NT2/D1 (cell line): ENCODE measurements around the gene TBPL1.

Source experiments
- DNase-seq: peaks from one replicate; pipeline ENCODE4 v3.0.0-alpha.2; 2011; ENCODE audit warnings: low read depth, low spot score
- H3K27me3 ChIP-seq: 2 replicates; pipeline ENCODE4 v1.6.0; 2011; ENCODE audit warnings: mild to moderate bottlenecking; ENCODE audit not compliant: insufficient read length, insufficient read depth
- H3K36me3 ChIP-seq: 2 replicates; pipeline ENCODE4 v1.6.1; 2011; ENCODE audit warnings: mild to moderate bottlenecking, low read length, mixed read lengths; ENCODE audit not compliant: insufficient read depth, insufficient read length
- H3K4me1 ChIP-seq: 2 replicates; pipeline ENCODE4 v1.5.1; 2011; ENCODE audit not compliant: insufficient read depth, insufficient read length
- H3K4me3 ChIP-seq: 2 replicates; pipeline ENCODE4 v1.5.1; 2011; ENCODE audit warnings: low read depth; ENCODE audit not compliant: insufficient read length
- H3K9ac ChIP-seq: 2 replicates; pipeline ENCODE4 v1.6.0; 2011; ENCODE audit warnings: low read depth; ENCODE audit not compliant: insufficient read length
- H3K9me3 ChIP-seq: 2 replicates; pipeline ENCODE4 v1.5.1; 2011; ENCODE audit warnings: mild to moderate bottlenecking, low read length; ENCODE audit not compliant: insufficient read depth
- SUZ12 ChIP-seq: IDR thresholded peaks from 2 replicates; pipeline ENCODE4 v1.6.1; 2011; ENCODE audit not compliant: insufficient read length, insufficient read depth; ENCODE audit errors: extremely low read depth
- YY1 ChIP-seq: IDR thresholded peaks from 2 replicates; pipeline ENCODE4 v1.6.1; 2011; ENCODE audit not compliant: insufficient read length, insufficient read depth
- ZNF274 ChIP-seq: IDR thresholded peaks from 2 replicates; pipeline ENCODE4 v1.6.1; 2011; ENCODE audit warnings: mild to moderate bottlenecking, low read depth, low read length

The TBPL1 gene

DNA sequence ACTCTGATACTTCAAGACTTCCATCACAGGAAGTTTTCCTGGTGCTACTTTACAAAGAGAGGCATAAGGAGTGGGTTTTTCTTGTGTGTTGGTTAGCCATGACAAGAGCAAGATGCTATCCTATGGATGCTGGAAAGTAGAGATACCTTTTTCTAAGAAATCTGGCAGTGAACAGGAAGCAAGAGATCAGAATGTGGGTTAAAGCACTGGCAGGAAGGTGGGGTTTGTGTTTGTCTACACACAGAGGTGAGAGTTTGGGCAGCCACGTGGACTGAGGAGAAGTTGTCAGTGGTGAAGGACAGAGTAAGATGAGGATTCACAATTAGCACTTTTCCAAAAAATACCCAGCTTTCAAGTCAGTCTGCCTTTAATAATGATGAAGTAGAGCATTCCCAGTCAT, 81.5 kb downstream of the TBPL1 start:
- DNase-seq: no peak
- Histone ChIP-seq H3K9me3 (no peaks in the 10 kb centered on the region), H3K36me3 (no peaks in the 10 kb centered on the region), H3K27me3 (no peaks in the 10 kb centered on the region), H3K4me3 (no peak overlapping the region), H3K4me1 (no peaks in the 10 kb centered on the region), H3K9ac (no peak overlapping the region)
- TF ChIP-seq ZNF274 (no peak), SUZ12 (no peak)

DNA sequence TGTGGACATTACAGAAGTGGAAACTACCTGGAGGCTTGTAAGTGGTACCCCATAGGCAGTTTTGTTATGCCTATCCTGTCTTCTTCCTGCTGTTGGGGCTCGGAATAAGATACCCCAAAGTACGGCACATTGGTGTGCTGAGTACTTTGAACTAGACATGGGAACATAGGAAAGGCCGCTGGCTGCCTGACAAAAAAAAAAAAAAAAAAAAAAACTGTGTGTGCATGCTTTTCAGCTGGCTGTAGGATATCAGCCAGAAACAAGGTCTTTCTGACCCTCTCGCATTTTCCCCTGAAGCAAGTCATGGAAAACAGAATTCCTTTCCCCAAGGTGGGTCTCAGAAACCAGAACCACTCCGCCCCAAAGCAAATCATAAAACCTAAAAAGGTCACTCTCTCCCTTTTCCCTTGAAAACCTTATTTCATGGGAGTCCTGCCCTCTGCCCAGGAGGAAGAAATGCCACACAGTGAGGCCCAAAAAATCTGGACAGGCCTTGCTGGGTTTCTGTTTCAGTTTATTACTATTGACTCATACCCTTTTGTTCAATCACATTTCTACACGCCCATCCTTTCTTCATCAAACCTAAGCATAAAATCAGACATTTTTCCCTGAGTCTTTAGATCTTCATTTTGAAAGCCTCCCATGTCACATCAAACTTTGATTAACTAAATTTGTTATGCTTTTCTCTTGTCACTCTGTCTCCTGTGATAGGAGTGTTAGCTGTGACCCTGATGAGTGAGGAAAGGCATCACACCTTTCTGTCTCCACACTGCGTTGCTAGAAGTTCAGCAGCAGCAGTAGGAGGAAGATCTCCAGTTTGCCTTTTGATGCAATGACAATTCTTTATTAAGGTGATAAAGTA, 82.2 kb downstream of the TBPL1 start:
- no peaks in the 10 kb centered on the region for H3K27me3 ChIP-seq
- TF ChIP-seq YY1 (no peak), ZNF274 (no peak), SUZ12 (no peak)
- H3K4me3 ChIP-seq: no peak overlapping the region
- H3K9me3 ChIP-seq: no peaks in the 10 kb centered on the region
- H3K4me1 ChIP-seq: no peaks in the 10 kb centered on the region
- no peak overlapping the region for H3K9ac ChIP-seq
- DNase-seq: no peak
- no peaks in the 10 kb centered on the region for H3K36me3 ChIP-seq

DNA sequence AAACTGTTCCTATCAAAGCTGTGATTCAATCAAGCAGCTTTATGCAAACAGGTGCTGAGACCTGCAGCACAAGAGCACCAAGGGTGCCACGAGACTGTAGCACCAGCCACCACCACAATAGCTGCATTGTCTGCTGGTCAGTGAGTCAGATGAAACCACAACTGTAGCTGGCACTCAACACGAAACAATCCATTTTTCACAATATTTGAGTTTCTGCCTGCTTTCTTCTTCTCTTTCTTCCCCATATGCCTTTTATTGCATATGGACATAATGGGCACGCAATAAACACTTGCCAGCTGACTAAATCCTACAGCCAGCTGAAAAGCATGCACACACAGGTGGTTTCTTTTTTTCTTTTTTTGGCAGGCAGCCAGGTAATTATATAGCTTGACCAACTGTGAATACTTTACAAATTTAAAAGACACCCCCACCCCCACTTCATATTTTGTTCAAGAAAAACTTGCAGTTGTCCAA, 82.8 kb downstream of the TBPL1 start:
- Histone ChIP-seq H3K4me1 (no peaks in the 10 kb centered on the region), H3K4me3 (no peak overlapping the region), H3K36me3 (no peaks in the 10 kb centered on the region), H3K9ac (no peak overlapping the region), H3K9me3 (no peaks in the 10 kb centered on the region), H3K27me3 (no peaks in the 10 kb centered on the region)
- DNase-seq: no peak
- TF ChIP-seq ZNF274 (no peak), SUZ12 (no peak), YY1 (no peak)

DNA sequence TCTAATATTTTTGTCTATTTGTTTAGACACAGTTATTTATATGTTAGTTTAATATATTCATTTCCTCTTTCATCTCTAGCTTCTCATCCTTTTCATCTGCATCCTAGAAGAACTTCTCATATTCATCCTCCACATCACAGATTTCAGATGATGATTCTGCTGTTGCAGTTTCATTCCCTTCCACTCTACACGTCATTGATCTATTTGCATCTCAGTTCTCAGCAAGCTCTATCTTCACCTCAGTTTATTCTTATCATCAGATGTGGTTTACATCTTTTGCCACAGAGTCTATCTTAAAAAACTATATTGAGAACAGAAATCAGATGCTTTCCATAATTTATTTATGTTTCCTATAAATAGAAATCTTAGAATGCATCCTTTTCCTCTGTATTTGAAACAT, 86.1 kb downstream of the TBPL1 start:
- DNase-seq: no peak
- H3K9me3 ChIP-seq: no peaks in the 10 kb centered on the region
- no peaks in the 10 kb centered on the region for H3K4me1 ChIP-seq
- no peak for TF ChIP-seq ZNF274
- no peak for TF ChIP-seq YY1
- TF ChIP-seq SUZ12: no peak
- H3K4me3 ChIP-seq: no peak overlapping the region
- no peaks in the 10 kb centered on the region for H3K27me3 ChIP-seq
- no peaks in the 10 kb centered on the region for H3K36me3 ChIP-seq
- no peak overlapping the region for H3K9ac ChIP-seq
